HG03135 (cell line): ENCODE results near the gene KHNYN.
A peak's percentile ranks its signal among the peaks of the same experiment; 100 is the strongest.
"Not testable (repeated sequence)": the region's sequence is repeated elsewhere in the genome, so short reads cannot be mapped to it uniquely, and the experiment has no call there.

Source experiments
- ATAC-seq: cut with Tn5 transposase; IDR thresholded peaks from one replicate; pipeline ENCODE4 v1.9.1; 2021; ENCODE audit warnings: mild to moderate bottlenecking, moderate library complexity; ENCODE audit not compliant: unreplicated experiment

Gene KHNYN

GRCh38 chr14:24429395-24430142, at the start of gene KHNYN, which contains the start of gene CBLN3:
Gene KHNYN (plus strand): TSS chr14:24429954. CDS start chr14:24430731, 777 bp downstream.
Gene CBLN3 (minus strand): TSS chr14:24429668. CDS start chr14:24429054, 614 bp downstream.
- peak; percentile 82 for ATAC-seq

GRCh38 chr14:24381363-24382063, 48.2 kb upstream of the KHNYN start:
- ATAC-seq, result no peak

GRCh38 chr14:24382064-24382371, 47.7 kb upstream of the KHNYN start:
- no peak for ATAC-seq

DNA sequence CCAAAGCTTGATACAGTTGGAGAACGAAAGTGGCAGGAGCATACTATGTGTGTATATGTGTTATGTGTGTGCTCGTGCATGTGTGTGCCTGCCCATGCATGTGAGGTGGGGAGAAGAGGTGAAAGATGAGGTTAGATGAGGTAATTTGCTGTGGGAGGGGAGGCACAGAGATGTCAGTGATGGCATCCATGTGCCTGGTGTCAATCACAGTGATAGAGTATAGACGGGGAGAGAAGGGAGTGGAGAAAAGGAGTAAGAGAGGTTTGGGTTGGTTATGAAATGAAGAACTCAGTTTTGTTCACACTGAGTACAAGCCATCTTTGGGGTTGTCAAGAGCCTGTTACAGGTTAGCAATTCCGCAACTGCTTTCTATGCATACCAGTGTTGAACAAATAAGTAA, 45.6 kb upstream of the KHNYN start:
- no peak for ATAC-seq

GRCh38 chr14:24385524-24385923, 44.2 kb upstream of the KHNYN start:
- no peak for ATAC-seq

GRCh38 chr14:24387009-24387345, 42.8 kb upstream of the KHNYN start:
- ATAC-seq, result no peak

DNA sequence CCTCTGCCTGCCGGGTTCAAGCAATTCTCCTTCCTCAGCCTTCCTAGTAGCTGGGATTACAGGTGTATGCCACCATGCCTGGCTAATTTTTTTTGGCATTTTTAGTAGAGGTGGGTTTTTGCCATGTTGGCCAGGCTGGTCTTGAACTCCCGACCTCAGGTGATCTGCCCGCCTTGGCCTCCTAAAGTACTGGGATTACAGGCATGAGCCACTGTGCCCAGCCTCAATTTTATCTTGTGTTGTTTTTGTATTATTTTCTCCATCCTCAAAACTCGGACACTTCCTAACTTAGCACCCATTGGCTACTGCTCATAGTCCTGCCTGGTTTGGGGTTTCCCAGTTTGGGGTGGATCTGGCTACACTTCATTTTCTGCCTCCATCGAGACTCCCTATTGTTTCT, 42.2 kb upstream of the KHNYN start:
- ATAC-seq, result not testable (repeated sequence)

DNA sequence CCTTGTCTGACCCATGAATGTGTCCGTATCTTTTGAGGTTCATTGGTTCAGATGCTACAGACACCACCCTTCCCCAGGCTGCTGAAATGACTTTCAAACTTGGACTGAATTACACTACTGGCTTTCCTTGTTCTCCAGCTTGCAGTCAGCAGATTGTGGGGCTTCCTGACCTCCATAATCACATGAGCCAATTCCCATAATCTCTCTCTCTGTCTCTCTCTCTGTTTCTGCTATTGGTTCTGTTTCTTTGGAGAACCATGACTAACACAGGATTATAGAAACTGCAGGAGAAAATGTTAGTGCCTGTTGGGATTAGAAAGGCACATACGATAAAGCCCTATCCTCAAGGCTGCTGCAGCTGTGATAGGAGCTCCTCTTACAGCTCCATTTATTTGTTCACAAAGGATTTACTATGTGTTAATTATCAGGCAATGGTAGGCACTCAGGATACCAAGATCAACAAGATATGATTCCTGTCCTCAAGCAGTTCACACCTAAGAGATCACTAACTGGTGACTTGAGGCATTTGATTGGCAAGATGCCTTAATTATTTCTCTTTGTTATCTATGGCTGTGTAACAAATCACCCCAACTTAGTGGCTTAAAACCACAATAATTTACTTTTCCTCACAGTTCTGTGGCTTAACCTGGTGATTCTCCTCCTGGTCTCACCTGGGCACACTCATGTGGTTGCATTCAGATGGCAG, 41.1 kb upstream of the KHNYN start:
- no peak for ATAC-seq

GRCh38 chr14:24389226-24389848, 40.4 kb upstream of the KHNYN start:
- no peak for ATAC-seq

GRCh38 chr14:24390701-24391468, 38.9 kb upstream of the KHNYN start:
- no peak for ATAC-seq

DNA sequence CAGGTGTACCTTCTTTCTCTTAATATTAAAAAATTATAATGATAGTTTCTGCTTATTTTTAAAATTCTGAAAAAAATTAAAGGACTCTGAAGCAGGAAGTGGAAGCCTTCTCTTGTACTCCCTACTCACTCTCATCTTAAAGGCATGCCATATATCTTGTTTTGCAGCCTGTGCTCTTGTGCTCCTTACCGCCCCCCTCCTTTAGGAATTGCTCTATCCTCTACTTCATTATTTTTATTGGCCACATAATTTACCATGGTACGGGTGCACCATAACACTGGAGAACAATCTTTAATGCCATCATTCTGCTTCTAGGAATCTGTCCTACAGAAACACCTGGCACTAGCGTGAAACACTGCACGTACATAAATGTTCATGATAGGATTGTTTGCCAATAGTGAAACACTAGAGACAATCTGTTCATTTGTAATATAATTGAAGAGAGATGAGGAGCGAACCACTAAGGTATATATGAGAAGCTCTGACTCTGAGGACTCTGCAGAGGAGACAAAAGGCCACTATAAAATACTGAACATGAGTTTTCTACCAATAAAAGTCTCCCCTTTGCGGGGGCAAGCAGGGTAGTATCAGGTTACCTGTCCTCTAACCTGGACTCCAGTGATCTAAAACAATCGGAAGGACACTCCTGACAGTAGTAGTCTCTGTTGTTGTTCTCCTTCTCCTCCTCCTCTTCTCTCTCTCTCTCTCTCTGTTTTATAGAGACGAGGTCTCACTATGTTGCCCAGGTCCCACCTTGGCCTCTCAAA, 37.2 kb upstream of the KHNYN start:
- no peak for ATAC-seq

DNA sequence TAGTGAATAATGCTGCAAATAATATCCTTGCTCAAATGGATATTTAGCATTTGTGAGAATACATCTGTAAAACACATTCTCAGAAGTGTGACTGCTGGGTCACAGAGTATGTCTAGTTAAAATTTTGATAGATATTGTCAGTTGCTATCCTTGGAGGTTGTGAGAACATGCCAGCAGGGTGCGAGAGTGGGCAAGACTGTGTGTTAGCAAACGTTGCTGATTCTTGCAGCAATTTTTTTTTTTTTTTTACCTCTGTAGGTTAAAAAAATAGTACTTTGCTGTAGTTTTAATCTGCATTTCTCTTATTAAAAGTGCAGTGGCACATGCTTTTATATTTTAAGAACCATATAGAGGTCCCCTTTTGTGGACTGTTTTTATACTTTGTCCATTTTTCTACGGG, 35.5 kb upstream of the KHNYN start:
- ATAC-seq, result no peak

GRCh38 chr14:24395609-24396582, 33.9 kb upstream of the KHNYN start:
- no peak for ATAC-seq

DNA sequence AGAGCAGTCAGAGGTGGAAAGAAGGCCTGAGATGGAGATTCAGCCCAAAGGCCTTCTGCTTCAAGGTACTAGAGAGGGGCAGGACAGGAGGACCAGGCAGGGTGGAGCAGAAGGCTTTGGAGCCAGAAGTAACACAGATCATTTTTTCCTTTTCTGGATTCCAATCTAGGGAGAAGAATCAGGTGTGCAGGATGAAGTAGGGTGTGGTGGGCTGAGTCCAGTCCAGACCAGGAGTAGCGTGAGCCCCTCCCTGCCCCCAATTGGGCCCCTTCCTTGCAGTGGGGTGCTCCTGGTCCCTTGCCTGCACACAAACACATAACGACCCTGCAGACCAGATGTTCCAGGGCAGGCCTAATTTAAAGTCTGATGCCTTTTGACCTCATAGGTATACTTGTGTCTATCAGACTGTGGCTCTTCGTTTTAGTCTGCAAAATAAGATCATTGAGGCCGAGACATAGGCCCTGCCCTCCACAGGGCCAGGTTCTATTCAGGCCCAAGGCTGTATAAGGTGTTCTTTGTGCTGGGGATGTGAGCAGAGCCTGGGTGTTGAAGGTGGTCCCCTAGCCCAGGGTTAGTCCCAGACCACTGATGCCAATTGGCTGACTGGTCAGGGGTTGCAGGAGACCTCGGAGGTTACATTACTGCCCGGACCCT, 32.0 kb upstream of the KHNYN start:
- no peak for ATAC-seq

DNA sequence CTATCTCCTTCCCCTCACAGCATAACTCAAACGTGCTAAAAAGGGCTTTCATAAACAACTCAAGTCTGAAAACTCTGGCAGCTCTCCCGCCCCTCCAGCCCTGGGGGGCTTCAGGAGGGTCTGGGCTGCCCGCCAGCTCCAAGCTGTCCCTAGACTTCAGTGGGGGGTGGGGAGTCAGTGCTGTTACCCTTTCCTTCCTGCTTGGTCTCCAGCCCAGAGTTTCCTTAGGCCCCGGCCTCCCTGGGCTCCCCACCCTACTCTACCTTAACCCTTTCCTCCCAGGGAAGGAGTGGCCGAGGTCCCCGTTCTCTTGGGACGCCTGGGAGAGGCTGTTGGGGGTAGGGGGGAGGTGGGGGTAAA, 31.5 kb upstream of the KHNYN start:
- no peak for ATAC-seq

GRCh38 chr14:24398653-24399446, 30.9 kb upstream of the KHNYN start, which contains the start of gene NYNRIN:
Gene NYNRIN (plus strand): TSS chr14:24399003. CDS start chr14:24399247, 244 bp downstream.
- no peak for ATAC-seq

GRCh38 chr14:24399447-24399822, 30.3 kb upstream of the KHNYN start:
- no peak for ATAC-seq
